Type B pancreatic cell (in vitro differentiated cells): Measurements from ENCODE around the gene SLC12A8. TPM values are rescaled to one million over a fixed set of nuclear protein-coding genes. Genes with fewer than 3 reads are reported as not detected.

Experiments
- DNase-seq: peaks from one replicate; pipeline ENCODE4 v3.0.0; 2021; ENCODE audit warnings: mixed read lengths; ENCODE audit not compliant: unreplicated experiment; ENCODE audit errors: extremely low spot score
- H3K27ac Mint-ChIP-seq: 2 replicates; pipeline ENCODE4 v1.8.0; 2021; ENCODE audit warnings: mild to moderate bottlenecking, mixed read lengths
- H3K27me3 Mint-ChIP-seq: 2 replicates; pipeline ENCODE4 v1.8.0; 2021; ENCODE audit warnings: mixed read lengths
- H3K36me3 Mint-ChIP-seq: 2 replicates; pipeline ENCODE4 v1.8.0; 2021; ENCODE audit warnings: mixed read lengths
- H3K4me1 Mint-ChIP-seq: one replicate; pipeline ENCODE4 v1.8.0; 2021; ENCODE audit warnings: mixed read lengths; ENCODE audit not compliant: unreplicated experiment
- H3K4me3 Mint-ChIP-seq: 2 replicates; pipeline ENCODE4 v1.8.0; 2021; ENCODE audit warnings: mild to moderate bottlenecking, mixed read lengths
- H3K9me3 Mint-ChIP-seq: 2 replicates; pipeline ENCODE4 v1.8.0; 2021; ENCODE audit warnings: mixed read lengths
- total RNA-seq: library from RNA; stranded (reverse); gene quantifications from 2 replicates; pipeline ENCODE4 v1.2.1, GENCODE V29; 2021; ENCODE audit warnings: low replicate concordance
- TF ChIP-seq, protein P1 (sequence below): fragments of 200-600 bp; sonication (generic); conservative IDR thresholded peaks from 2 replicates; pipeline ENCODE4 v1.5.0; 2021; ENCODE audit warnings: antibody characterized with exemption, mild to moderate bottlenecking

Gene SLC12A8
- total RNA-seq, 1 donor from 2014 or later, result 6.8 TPM

DNA sequence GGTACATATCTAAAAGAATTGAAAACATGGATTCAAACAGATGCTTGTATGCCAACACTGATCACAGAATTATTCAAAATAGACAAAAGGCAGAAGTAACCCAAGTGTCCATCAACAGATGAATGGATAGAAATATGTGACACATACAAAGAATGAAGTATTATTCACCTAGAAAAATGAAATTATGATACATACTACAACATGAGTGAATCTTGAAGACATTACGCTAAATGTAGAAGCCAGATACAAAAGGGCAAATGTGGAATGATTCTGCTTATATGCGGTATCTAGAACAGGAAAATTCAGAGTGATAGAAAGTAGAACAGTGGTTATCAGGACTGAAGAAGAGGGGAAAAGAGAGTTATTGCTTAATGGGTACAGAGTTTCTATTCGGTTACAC, 26.2 kb upstream of the SLC12A8 start:
- H3K27me3 Mint-ChIP-seq, result no peaks in the 10 kb centered on the region
- H3K9me3 Mint-ChIP-seq, result no peaks in the 10 kb centered on the region
- no peak overlapping the region for H3K4me3 Mint-ChIP-seq
- peaks cover 17% of the 10 kb centered on the region for H3K36me3 Mint-ChIP-seq
- TF ChIP-seq, protein P1, sequence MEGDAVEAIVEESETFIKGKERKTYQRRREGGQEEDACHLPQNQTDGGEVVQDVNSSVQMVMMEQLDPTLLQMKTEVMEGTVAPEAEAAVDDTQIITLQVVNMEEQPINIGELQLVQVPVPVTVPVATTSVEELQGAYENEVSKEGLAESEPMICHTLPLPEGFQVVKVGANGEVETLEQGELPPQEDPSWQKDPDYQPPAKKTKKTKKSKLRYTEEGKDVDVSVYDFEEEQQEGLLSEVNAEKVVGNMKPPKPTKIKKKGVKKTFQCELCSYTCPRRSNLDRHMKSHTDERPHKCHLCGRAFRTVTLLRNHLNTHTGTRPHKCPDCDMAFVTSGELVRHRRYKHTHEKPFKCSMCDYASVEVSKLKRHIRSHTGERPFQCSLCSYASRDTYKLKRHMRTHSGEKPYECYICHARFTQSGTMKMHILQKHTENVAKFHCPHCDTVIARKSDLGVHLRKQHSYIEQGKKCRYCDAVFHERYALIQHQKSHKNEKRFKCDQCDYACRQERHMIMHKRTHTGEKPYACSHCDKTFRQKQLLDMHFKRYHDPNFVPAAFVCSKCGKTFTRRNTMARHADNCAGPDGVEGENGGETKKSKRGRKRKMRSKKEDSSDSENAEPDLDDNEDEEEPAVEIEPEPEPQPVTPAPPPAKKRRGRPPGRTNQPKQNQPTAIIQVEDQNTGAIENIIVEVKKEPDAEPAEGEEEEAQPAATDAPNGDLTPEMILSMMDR, result no peak
- no peak overlapping the region for H3K27ac Mint-ChIP-seq
- DNase-seq, result no peak
- H3K4me1 Mint-ChIP-seq, result peaks cover 4% of the 10 kb centered on the region

DNA sequence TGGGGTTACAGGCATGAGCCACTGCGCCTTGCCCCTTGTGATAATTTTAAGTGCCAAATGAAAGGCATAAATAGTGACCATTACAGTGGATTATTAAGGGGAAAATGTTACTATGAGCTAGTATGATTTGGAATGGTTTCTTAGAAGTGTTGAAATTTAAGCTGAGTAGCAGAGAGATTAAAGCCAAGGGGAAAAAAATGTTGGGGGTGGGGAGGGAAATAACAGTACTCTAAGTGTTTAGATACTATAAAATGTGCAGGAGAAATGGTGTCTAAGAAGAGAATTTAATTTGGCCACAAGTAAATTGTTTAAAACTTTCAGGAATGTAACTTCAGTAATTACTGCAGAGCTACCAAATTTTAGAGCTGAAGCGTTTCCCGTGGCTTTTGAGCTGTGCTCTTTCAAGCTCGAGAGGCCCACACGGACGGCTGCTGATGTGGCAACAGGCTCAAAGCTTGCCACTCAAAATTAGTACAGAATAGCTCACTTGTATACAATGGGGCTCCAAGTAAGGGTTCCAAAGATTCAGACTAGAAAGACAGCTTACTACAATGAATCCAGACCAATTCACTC, 23.9 kb upstream of the SLC12A8 start:
- TF ChIP-seq, protein P1, result no peak
- Mint-ChIP-seq H3K9me3 (no peaks in the 10 kb centered on the region), H3K36me3 (peaks cover 26% of the 10 kb centered on the region), H3K4me1 (peaks cover 4% of the 10 kb centered on the region), H3K27ac (peak overlapping the region; percentile 8), H3K27me3 (no peaks in the 10 kb centered on the region), H3K4me3 (no peak overlapping the region)
- no peak for DNase-seq

DNA sequence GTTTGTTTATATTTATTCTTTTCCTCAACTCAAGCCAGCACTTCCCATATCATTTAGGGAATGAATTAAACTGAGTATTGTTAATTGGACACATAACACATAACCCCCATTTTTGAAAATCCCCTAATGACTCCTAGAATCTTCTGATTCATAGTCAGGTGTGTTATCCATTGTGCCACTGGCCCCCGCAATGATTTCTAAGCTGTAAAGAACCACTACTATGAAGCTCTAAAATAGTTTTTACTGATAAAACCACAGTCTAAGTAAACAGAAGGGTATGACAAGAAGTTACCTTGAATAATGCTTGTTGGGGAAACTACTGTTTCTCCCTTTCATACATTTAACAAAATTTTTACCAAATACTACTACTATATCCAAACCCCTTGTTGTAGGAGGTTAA, 22.3 kb upstream of the SLC12A8 start:
- Mint-ChIP-seq H3K4me3 (no peak overlapping the region), H3K9me3 (no peaks in the 10 kb centered on the region), H3K27ac (no peak overlapping the region), H3K36me3 (peaks cover 26% of the 10 kb centered on the region), H3K4me1 (peaks cover 4% of the 10 kb centered on the region), H3K27me3 (no peaks in the 10 kb centered on the region)
- TF ChIP-seq, protein P1, result no peak
- DNase-seq, result no peak

DNA sequence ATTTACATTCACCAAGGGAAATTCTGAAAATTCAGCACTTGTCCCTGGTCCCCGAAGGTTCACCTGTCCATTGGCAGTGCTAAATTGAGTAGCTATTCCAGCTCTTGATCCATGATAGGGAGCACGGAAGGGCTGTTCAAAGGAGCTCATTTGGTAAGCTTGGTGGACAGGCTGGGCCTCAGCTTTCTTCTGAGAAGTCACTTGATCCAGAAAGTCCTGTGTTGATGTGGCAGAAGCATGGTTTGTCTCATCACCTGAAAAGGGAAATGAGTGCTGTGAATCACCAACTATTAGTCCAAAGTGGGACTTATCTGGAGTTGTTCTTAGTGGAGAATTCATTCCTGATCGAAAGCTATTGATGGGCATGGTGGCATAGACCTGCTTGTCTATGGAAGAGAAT, 19.9 kb upstream of the SLC12A8 start:
- H3K4me3 Mint-ChIP-seq, result no peak overlapping the region
- no peak for DNase-seq
- H3K36me3 Mint-ChIP-seq, result peaks cover 26% of the 10 kb centered on the region
- TF ChIP-seq, protein P1, result no peak
- H3K27me3 Mint-ChIP-seq, result no peaks in the 10 kb centered on the region
- no peaks in the 10 kb centered on the region for H3K9me3 Mint-ChIP-seq
- peaks cover 4% of the 10 kb centered on the region for H3K4me1 Mint-ChIP-seq
- no peak overlapping the region for H3K27ac Mint-ChIP-seq

DNA sequence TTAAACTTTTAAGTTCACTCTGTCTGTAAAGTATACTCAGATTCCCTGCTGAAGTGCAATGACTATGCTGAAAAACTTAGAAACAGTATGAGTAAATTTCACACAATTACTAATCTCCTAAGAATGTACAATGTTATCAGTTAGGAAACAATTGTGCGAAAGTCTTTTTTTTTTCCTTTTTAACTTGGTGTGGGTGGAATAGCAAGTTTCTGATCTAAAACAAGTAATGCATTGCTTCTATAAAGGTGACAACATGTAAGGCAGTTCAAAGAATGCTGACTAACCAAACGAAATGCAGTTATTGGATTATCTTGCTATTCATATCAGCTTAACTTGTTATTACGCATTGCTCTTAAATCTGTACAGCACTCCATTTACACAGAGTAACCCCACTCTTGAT, 19.3 kb upstream of the SLC12A8 start:
- Mint-ChIP-seq H3K27me3 (no peaks in the 10 kb centered on the region), H3K36me3 (peaks cover 24% of the 10 kb centered on the region), H3K27ac (peak overlapping the region; percentile 69), H3K4me1 (peaks cover 4% of the 10 kb centered on the region), H3K9me3 (no peaks in the 10 kb centered on the region), H3K4me3 (no peak overlapping the region)
- no peak for DNase-seq
- TF ChIP-seq, protein P1, result no peak

DNA sequence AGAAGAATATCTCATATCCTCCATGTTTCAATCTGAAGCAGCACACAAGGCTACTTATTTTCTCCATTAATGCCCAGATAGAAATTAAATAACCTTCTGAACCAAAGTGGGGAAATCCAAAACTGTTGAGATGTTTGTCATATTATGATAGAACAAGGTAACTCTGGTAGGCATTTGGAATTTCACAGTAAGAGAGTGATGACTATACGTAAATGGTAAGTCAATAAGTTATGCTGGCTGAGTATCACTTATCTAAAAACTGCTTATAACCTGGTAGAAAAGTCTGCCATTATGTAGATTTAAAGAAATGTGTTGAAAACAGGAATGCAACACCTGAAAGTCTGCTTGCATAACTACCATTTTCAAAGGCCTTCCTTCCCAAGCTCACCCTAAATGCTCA, 17.2 kb upstream of the SLC12A8 start:
- no peak overlapping the region for H3K4me3 Mint-ChIP-seq
- TF ChIP-seq, protein P1, result no peak
- no peaks in the 10 kb centered on the region for H3K9me3 Mint-ChIP-seq
- H3K4me1 Mint-ChIP-seq, result no peaks in the 10 kb centered on the region
- no peaks in the 10 kb centered on the region for H3K27me3 Mint-ChIP-seq
- no peak for DNase-seq
- no peak overlapping the region for H3K27ac Mint-ChIP-seq
- peaks cover 15% of the 10 kb centered on the region for H3K36me3 Mint-ChIP-seq
